IMR-90 (cell line): ENCODE data around the gene TRPM3. TPM values are rescaled to one million over a fixed set of nuclear protein-coding genes. Genes with fewer than 3 reads are reported as not detected.
A peak's percentile ranks its signal among the peaks of the same experiment; 100 is the strongest.

ENCODE experiments used
- ATAC-seq: fragments of 200-7000 bp; cut with Tn5 transposase; 2 replicates; pipeline ENCODE4 v1.9.1; 2020; ENCODE audit warnings: low read depth, mild to moderate bottlenecking, moderate library complexity
- BruUV-seq: library from RNA; stranded (reverse); fragments of 400-500 nt; replicated peaks from 2 replicates; lab custom pipeline; 2021; lab: Mats Ljungman, UMichigan
- CTCF ChIA-PET: fragments of 300-600 bp; formaldehyde crosslinking; extraction: SDS; loops from one replicate; lab custom pipeline; 2021; ENCODE audit warnings: antibody characterized with exemption; lab: Yijun Ruan, JAX
- POLR2A ChIA-PET: fragments of 300-600 bp; sonication (Branson Sonifier 250); formaldehyde crosslinking; loops from one replicate; lab custom pipeline; 2022; ENCODE audit warnings: antibody characterized with exemption; ENCODE audit not compliant: unreplicated experiment; lab: Charles Lee
- DNase-seq: peaks from one replicate; pipeline ENCODE4 v3.0.0; 2013
- H2AFZ ChIP-seq: replicated peaks from 2 replicates; pipeline ENCODE3; 2013; ENCODE audit warnings: low read length, mild to moderate bottlenecking; ENCODE audit not compliant: poor library complexity
- H2AK5ac ChIP-seq: 2 replicates; pipeline ENCODE4 v1.6.1; 2013; ENCODE audit warnings: low read depth, low read length, inconsistent platforms
- H2AK9ac ChIP-seq: replicated peaks from 2 replicates; pipeline ENCODE3; 2013; ENCODE audit warnings: mild to moderate bottlenecking, low read depth, low read length, moderate library complexity; ENCODE audit not compliant: poor library complexity
- H2BK120ac ChIP-seq: 2 replicates; pipeline ENCODE4 v1.6.1; 2013; ENCODE audit warnings: low read depth, low read length, inconsistent platforms
- H2BK15ac ChIP-seq: 3 replicates; pipeline ENCODE4 v1.6.1; 2013; ENCODE audit warnings: low read depth, low read length, inconsistent platforms
- H2BK20ac ChIP-seq: 2 replicates; pipeline ENCODE4 v1.6.1; 2013; ENCODE audit warnings: low read depth, mild to moderate bottlenecking, inconsistent platforms, low read length, moderate library complexity
- H2BK5ac ChIP-seq: 2 replicates; pipeline ENCODE4 v1.6.1; 2013; ENCODE audit warnings: mild to moderate bottlenecking, low read depth, low read length, inconsistent platforms; ENCODE audit not compliant: poor library complexity, severe bottlenecking
- H3K14ac ChIP-seq: replicated peaks from 2 replicates; pipeline ENCODE4 v1.6.1; 2013; ENCODE audit warnings: low read depth, low read length, inconsistent platforms
- H3K18ac ChIP-seq: 2 replicates; pipeline ENCODE4 v1.6.1; 2013; ENCODE audit warnings: low read depth, low read length, control low read depth
- H3K23ac ChIP-seq: 2 replicates; pipeline ENCODE4 v1.6.1; 2013; ENCODE audit warnings: low read depth, low read length, inconsistent platforms
- H3K27ac ChIP-seq: 2 replicates; pipeline ENCODE4 v1.5.1; 2013; ENCODE audit warnings: mild to moderate bottlenecking, control low read depth, low read length; ENCODE audit not compliant: insufficient read depth
- H3K27me3 ChIP-seq: 2 replicates; pipeline ENCODE4 v1.6.1; 2013; ENCODE audit warnings: low read length; ENCODE audit not compliant: control insufficient read depth, insufficient read depth
- H3K36me3 ChIP-seq: 2 replicates; pipeline ENCODE4 v1.6.1; 2013; ENCODE audit warnings: low read length, mixed read lengths; ENCODE audit not compliant: control insufficient read depth, insufficient read depth
- H3K4ac ChIP-seq: 2 replicates; pipeline ENCODE4 v1.6.1; 2013; ENCODE audit warnings: low read depth, low read length, inconsistent platforms
- H3K4me1 ChIP-seq: 2 replicates; pipeline ENCODE4 v1.6.1; 2013; ENCODE audit warnings: low read length, mixed read lengths; ENCODE audit not compliant: control insufficient read depth, insufficient read depth
- H3K4me2 ChIP-seq: 2 replicates; pipeline ENCODE4 v1.6.1; 2013; ENCODE audit warnings: low read depth, mild to moderate bottlenecking, control low read depth, low read length, moderate library complexity
- H3K4me3 ChIP-seq: 2 replicates; pipeline ENCODE4 v1.5.1; 2013; ENCODE audit warnings: low read depth, mild to moderate bottlenecking, control low read depth, low read length, moderate library complexity; ENCODE audit not compliant: insufficient read depth
- H3K56ac ChIP-seq: 2 replicates; pipeline ENCODE4 v1.6.1; 2013; ENCODE audit warnings: low read length, inconsistent platforms; ENCODE audit not compliant: insufficient read depth; ENCODE audit errors: extremely low read depth
- H3K79me1 ChIP-seq, 2 experiments: 2 replicates each; pipeline ENCODE4 v1.6.1; 2013; ENCODE audit warnings: low read length in 2 of 2, inconsistent platforms in 1 of 2, low read depth in 1 of 2
- H3K9ac ChIP-seq: 2 replicates; pipeline ENCODE4 v1.6.1; 2013; ENCODE audit warnings: low read depth, low read length, control low read depth
- H3K9me1 ChIP-seq: 2 replicates; pipeline ENCODE4 v1.6.1; 2013; ENCODE audit warnings: low read length, inconsistent platforms; ENCODE audit not compliant: insufficient read depth
- H3K9me3 ChIP-seq: 2 replicates; pipeline ENCODE4 v1.6.1; 2013; ENCODE audit warnings: low read length; ENCODE audit not compliant: control insufficient read depth, insufficient read depth
- H4K20me1 ChIP-seq: 2 replicates; pipeline ENCODE4 v1.6.1; 2013; ENCODE audit warnings: low read length, inconsistent platforms; ENCODE audit not compliant: insufficient read depth
- H4K5ac ChIP-seq: 2 replicates; pipeline ENCODE4 v1.6.1; 2013; ENCODE audit warnings: mild to moderate bottlenecking, low read depth, low read length, control low read depth
- H4K8ac ChIP-seq, 2 experiments: 2 replicates each; pipeline ENCODE4 v1.6.1; 2013; ENCODE audit warnings: low read depth in 2 of 2, low read length in 2 of 2, control low read depth in 1 of 2, inconsistent platforms in 1 of 2
- H4K91ac ChIP-seq: 2 replicates; pipeline ENCODE4 v1.6.1; 2013; ENCODE audit warnings: low read depth, low read length, inconsistent platforms; ENCODE audit not compliant: insufficient read depth
- BHLHE40 ChIP-seq: fragments of 150-350 bp; IDR thresholded peaks from 2 replicates; pipeline ENCODE4 v1.6.1; 2016; ENCODE audit warnings: mild to moderate bottlenecking, low read depth, low read length
- CHD1 ChIP-seq: IDR thresholded peaks from 2 replicates; pipeline ENCODE4 v1.6.1; 2012; ENCODE audit warnings: low read depth, low read length, improper control_type of control experiment
- MAFK ChIP-seq: IDR thresholded peaks from 2 replicates; pipeline ENCODE4 v1.6.1; 2012; ENCODE audit warnings: low read depth, low read length, improper control_type of control experiment
- MAZ ChIP-seq: IDR thresholded peaks from 2 replicates; pipeline ENCODE4 v1.6.1; 2012; ENCODE audit warnings: low read depth, mild to moderate bottlenecking, low read length, improper control_type of control experiment, moderate library complexity, borderline replicate concordance
- NFE2L2 ChIP-seq: fragments of 150-350 bp; IDR thresholded peaks from 2 replicates; pipeline ENCODE4 v1.6.1; 2016; ENCODE audit warnings: low read depth, mild to moderate bottlenecking, low read length
- POLR2A ChIP-seq: IDR thresholded peaks from 2 replicates; pipeline ENCODE4 v1.6.1; 2012; ENCODE audit warnings: mild to moderate bottlenecking, low read depth, low read length
- RAD21 ChIP-seq: IDR thresholded peaks from 2 replicates; pipeline ENCODE4 v1.6.1; 2012; ENCODE audit warnings: low read length, improper control_type of control experiment
- RFX5 ChIP-seq: IDR thresholded peaks from 2 replicates; pipeline ENCODE4 v1.8.0; 2012; ENCODE audit warnings: low read depth, mild to moderate bottlenecking, low read length, moderate library complexity
- SMC3 ChIP-seq: fragments of 150-350 bp; IDR thresholded peaks from 2 replicates; pipeline ENCODE4 v1.6.1; 2016; ENCODE audit warnings: low read depth, mild to moderate bottlenecking, antibody characterized with exemption, low read length, moderate library complexity
- USF2 ChIP-seq: fragments of 150-350 bp; IDR thresholded peaks from 2 replicates; pipeline ENCODE4 v1.6.1; 2017; ENCODE audit warnings: mild to moderate bottlenecking, antibody characterized with exemption, low read length, low read depth
- WGBS, 2 experiments: methylation state at CpG; one replicate each; pipeline versions ENCODE4 v1.1.5 to v1.1.7; 2013; ENCODE audit warnings: missing lambda C conversion rate in 2 of 2; ENCODE audit not compliant: insufficient read length in 1 of 2; ENCODE audit errors: extremely low coverage in 2 of 2; 5-methylcytosine and 5-hydroxymethylcytosine counted together
- dilution Hi-C: fragments of 300-500 bp; cut with HindIII; formaldehyde crosslinking; loops from one replicate; pipeline ENCODE4 v1.14.3; 2018; ENCODE audit warnings: low sequenced_read_pairs; ENCODE audit not compliant: unreplicated experiment
- in situ Hi-C: fragments of 300-500 bp; cut with MboI; formaldehyde crosslinking; loops from 3 replicates; pipeline ENCODE4 v1.14.3; 2019; ENCODE audit warnings: low sequenced_read_pairs, inconsistent platforms, mixed read lengths
- intact Hi-C: fragments of 100-400 bp; cut with micrococcal nuclease; formaldehyde crosslinking; loops from 2 replicates; pipeline ENCODE4 v1.10.0; 2022
- polyA plus RNA-seq, 3 experiments: library from polyadenylated mRNA; depleted of rRNA; stranded (reverse); fragments of >200 nt; gene quantifications; 2 replicates each; pipeline ENCODE4 v1.2.3, GENCODE V29; 2012; ENCODE audit warnings: low replicate concordance in 1 of 3
- total RNA-seq: library from RNA; depleted of rRNA; stranded (reverse); fragments of >200 nt; gene quantifications from 2 replicates; pipeline ENCODE4 v1.2.3, GENCODE V29; 2012
- TF ChIP-seq, protein P1 (sequence below): fragments of 150-350 bp; IDR thresholded peaks from 2 replicates; pipeline ENCODE4 v1.6.1; 2016; ENCODE audit warnings: low read depth, mild to moderate bottlenecking, low read length, moderate library complexity, borderline replicate concordance

Gene TRPM3
- total and polyA plus RNA-seq, 2 of the 4 experiments (the other 2 are of a cell fraction) = not detected

- H2AFZ ChIP-seq = no peak overlapping the region
- no peaks in the 10 kb centered on the region for H3K36me3 ChIP-seq
- H4K91ac ChIP-seq = peak overlapping the region; percentile 57
- peak overlapping the region; percentile 88; the same call in 1 of the 2 replicates for H2BK20ac ChIP-seq
- no peak overlapping the region for H3K9ac ChIP-seq
- H3K18ac ChIP-seq = peak overlapping the region; percentile 53
- H4K8ac ChIP-seq = peak overlapping the region in 1 of 2 experiments; percentile 71; a peak in 1 of 4 replicates
- TF ChIP-seq SMC3 (no peak), CHD1 (no peak), BHLHE40 (no peak), MAFK (no peak), NFE2L2 (no peak), POLR2A (no peak), USF2 (no peak), RAD21 (no peak), MAZ (no peak), RFX5 (no peak)
- TF ChIP-seq, protein P1, sequence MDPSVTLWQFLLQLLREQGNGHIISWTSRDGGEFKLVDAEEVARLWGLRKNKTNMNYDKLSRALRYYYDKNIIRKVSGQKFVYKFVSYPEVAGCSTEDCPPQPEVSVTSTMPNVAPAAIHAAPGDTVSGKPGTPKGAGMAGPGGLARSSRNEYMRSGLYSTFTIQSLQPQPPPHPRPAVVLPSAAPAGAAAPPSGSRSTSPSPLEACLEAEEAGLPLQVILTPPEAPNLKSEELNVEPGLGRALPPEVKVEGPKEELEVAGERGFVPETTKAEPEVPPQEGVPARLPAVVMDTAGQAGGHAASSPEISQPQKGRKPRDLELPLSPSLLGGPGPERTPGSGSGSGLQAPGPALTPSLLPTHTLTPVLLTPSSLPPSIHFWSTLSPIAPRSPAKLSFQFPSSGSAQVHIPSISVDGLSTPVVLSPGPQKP = no peak
- DNase-seq = peak; percentile 55
- H3K9me1 ChIP-seq = peaks cover 4% of the 10 kb centered on the region
- peak; percentile 77 for ATAC-seq
- H3K27me3 ChIP-seq = no peaks in the 10 kb centered on the region
- no peaks in the 10 kb centered on the region for H3K9me3 ChIP-seq
- BruUV-seq = no TSS peak
- no peaks in the 10 kb centered on the region for H4K20me1 ChIP-seq
- H3K4ac ChIP-seq = peak overlapping the region; percentile 93
- ChIA-PET CTCF (interaction anchor here (1.5 kb wide), 1 partner anchor 62 kb away, joined by 5 read pairs; no protein-coding TSS in a partner anchor), POLR2A (no interaction called here)
- peak overlapping the region; percentile 51 for H2BK5ac ChIP-seq
- dilution Hi-C loops (no loop called here), in situ Hi-C loops (no loop called here), intact Hi-C loops (no loop called here)
- H2BK120ac ChIP-seq = peak overlapping the region; percentile 70
- WGBS, 2 experiments = no CpG with 5 or more reads among the region's 5 CpGs
- H2AK5ac ChIP-seq = peak overlapping the region; percentile 80; the same call in 1 of the 2 replicates
- no peak overlapping the region for H3K4me2 ChIP-seq
- peak overlapping the region; percentile 93; the same call in 1 of the 3 replicates for H2BK15ac ChIP-seq
- H3K79me1 ChIP-seq = no peaks in the 10 kb centered on the region
- H3K56ac ChIP-seq = no peak overlapping the region
- H3K4me1 ChIP-seq = peaks cover 9% of the 10 kb centered on the region
- H3K4me3 ChIP-seq = no peak overlapping the region
- H4K5ac ChIP-seq = peak overlapping the region; percentile 37
- H3K27ac ChIP-seq = peak overlapping the region; percentile 30; the same call in 1 of the 2 replicates
- peak overlapping the region; percentile 35 for H2AK9ac ChIP-seq
- H3K23ac ChIP-seq = no peak overlapping the region; the same call in 1 of the 2 replicates
- H3K14ac ChIP-seq = peak overlapping the region; percentile 92
Observed at GRCh38 chr9:70540016-70540415, 581.4 kb downstream of the TRPM3 start.
